ES-I3 (cell line): Measurements from ENCODE around the gene BAAT.

Source experiments
- H3K36me3 ChIP-seq: 2 replicates; pipeline ENCODE4 v1.6.1; 2013; ENCODE audit warnings: mild to moderate bottlenecking, low read length, control low read depth, moderate library complexity; ENCODE audit not compliant: insufficient read depth
- H3K4me1 ChIP-seq: 2 replicates; pipeline ENCODE4 v1.6.1; 2013; ENCODE audit warnings: mild to moderate bottlenecking, control low read depth, low read length; ENCODE audit not compliant: insufficient read depth
- H3K9ac ChIP-seq: 2 replicates; pipeline ENCODE4 v1.6.1; 2013; ENCODE audit warnings: low read depth, mild to moderate bottlenecking, low read length, moderate library complexity
- H3K9me3 ChIP-seq: 2 replicates; pipeline ENCODE4 v1.6.1; 2013; ENCODE audit warnings: mild to moderate bottlenecking, low read length, moderate library complexity; ENCODE audit not compliant: control insufficient read depth, insufficient read depth

Gene BAAT

DNA sequence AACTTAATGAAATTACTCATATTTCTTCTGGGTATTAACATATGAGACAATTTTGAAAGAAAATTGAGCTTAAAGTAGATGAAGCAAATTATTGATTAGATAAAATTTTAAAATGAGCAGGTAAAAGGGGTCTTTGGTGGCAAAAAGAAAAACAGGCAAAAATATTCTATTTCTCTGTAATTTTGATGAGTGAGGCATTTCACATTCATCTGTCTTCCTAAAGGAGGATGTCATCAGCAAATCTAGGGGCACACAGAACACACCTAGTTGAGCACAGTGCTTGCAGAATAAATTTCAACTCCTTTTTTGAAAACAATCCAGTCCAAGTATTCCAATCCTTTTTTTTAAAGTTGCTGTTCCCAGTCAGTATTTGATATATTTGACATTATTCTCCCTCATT lies 30.0 kb upstream of the BAAT start:
- peaks cover 11% of the 10 kb centered on the region for H3K9me3 ChIP-seq
- no peak overlapping the region for H3K9ac ChIP-seq
- H3K4me1 ChIP-seq: no peaks in the 10 kb centered on the region
- H3K36me3 ChIP-seq: peaks cover 3% of the 10 kb centered on the region; the same call in 1 of the 2 replicates

DNA sequence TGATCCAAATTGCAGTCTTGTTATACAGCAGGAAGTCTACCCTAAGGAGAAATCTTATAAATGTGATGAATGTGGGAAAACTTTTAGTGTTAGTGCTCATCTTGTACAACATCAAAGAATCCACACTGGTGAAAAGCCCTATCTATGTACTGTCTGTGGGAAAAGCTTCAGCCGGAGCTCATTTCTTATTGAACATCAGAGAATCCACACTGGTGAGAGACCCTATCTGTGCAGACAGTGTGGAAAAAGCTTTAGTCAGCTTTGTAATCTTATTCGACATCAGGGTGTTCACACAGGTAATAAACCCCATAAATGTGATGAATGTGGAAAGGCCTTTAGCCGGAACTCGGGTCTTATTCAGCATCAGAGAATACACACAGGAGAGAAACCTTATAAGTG lies 24.3 kb upstream of the BAAT start:
- H3K9ac ChIP-seq: no peak overlapping the region
- peaks cover 53% of the 10 kb centered on the region for H3K9me3 ChIP-seq
- peaks cover 31% of the 10 kb centered on the region for H3K36me3 ChIP-seq
- H3K4me1 ChIP-seq: no peaks in the 10 kb centered on the region

DNA sequence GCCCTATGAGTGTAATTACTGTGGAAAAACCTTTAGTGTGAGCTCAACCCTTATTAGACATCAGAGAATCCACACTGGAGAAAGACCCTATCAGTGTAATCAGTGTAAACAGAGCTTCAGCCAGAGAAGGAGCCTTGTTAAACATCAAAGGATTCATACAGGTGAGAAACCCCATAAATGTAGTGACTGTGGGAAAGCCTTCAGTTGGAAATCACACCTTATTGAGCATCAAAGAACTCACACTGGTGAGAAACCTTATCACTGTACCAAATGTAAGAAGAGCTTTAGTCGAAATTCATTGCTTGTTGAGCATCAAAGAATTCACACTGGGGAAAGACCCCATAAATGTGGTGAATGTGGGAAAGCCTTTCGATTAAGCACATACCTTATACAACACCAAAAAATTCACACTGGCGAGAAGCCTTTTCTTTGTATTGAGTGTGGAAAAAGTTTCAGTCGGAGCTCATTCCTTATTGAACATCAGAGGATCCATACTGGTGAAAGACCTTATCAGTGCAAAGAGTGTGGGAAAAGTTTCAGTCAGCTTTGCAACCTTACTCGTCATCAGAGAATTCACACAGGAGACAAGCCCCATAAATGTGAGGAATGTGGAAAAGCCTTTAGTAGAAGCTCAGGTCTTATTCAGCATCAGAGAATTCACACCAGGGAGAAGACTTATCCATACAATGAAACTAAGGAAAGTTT lies 23.7 kb upstream of the BAAT start:
- Histone ChIP-seq H3K36me3 (peaks cover 35% of the 10 kb centered on the region), H3K9me3 (peaks cover 58% of the 10 kb centered on the region)

DNA sequence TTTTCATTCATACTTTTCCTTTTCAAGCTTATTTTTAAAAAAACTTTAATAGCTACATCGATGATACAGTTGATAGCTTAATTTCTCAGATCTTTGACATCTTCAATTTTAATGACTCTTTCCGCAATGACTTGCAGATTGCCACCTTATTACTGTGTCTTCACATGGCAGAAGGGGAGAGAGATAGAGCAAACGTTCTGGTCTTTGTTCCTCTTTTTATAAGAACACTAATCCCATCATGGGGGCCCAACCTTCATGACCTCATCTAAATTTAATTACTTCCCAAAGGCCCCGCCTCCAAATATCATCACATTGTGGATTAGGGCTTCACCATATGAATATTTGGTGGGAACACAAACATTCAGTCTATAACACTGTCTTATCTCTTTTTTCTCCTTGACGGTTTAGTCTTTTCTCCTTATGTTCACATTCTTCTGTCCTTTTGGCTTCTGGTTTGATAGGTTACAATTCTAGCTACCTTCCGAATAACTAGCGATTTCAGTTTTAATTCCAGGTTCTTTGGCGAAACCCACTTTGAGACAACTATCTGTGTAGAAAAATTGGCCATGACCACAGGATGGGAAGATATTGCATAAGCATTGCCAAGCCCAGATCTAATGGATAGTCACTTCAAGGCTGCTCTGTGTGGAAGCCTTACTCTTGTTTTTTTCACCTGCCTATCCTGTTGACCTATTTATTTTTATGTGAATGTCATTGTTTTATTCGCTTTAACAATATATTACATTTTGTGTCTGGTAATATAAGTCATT lies 18.9 kb upstream of the BAAT start:
- Histone ChIP-seq H3K9me3 (peaks cover 35% of the 10 kb centered on the region), H3K36me3 (peaks cover 21% of the 10 kb centered on the region), H3K9ac (no peak overlapping the region), H3K4me1 (peaks cover 7% of the 10 kb centered on the region; the same call in 1 of the 2 replicates)

More for the DNA sequence above, 23.7 kb upstream of the BAAT start:
- Histone ChIP-seq H3K9ac (no peak overlapping the region), H3K4me1 (no peaks in the 10 kb centered on the region)

DNA sequence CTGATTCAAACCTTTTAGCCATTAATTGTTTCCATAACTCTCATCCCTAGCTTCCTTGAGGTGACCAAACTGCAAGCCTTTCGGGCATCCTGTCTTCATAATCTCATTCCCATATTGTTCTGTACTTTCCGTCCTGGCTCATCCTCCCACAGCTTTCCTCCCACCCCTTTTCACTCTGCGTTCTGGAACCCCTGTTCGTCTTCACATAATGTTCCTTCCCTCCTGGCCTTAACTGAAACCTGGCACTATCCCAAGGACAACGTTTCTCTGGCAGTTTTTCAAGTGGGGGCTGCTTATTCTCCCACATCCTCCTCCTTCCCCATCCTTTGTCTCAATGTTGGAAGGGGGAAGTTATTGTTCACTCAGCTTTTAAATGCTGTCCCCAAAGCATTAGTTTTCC lies 15.3 kb upstream of the BAAT start:
- Histone ChIP-seq H3K36me3 (peaks cover 5% of the 10 kb centered on the region; the same call in 1 of the 2 replicates), H3K9me3 (peaks cover 12% of the 10 kb centered on the region; the same call in 1 of the 2 replicates), H3K4me1 (peaks cover 7% of the 10 kb centered on the region; the same call in 1 of the 2 replicates), H3K9ac (peak overlapping the region; percentile 82; the same call in 1 of the 2 replicates)

DNA sequence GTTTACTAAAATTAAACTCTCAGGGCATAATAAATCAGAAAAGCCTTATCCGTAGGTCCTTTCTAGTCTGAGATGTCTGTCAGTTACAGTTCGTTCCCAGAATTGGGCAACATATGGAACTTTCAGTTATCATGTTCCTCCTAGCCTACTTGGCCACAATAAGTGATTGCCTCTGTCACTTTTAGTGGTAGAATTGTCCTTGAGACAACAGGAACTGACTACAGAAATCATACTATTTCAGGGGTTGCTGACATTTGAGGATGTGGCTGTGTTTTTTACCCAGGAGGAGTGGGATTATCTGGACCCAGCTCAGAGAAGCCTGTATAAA lies 14.8 kb upstream of the BAAT start:
- Histone ChIP-seq H3K9ac (peak overlapping the region; percentile 82; the same call in 1 of the 2 replicates), H3K4me1 (peaks cover 7% of the 10 kb centered on the region; the same call in 1 of the 2 replicates), H3K9me3 (peaks cover 7% of the 10 kb centered on the region; the same call in 1 of the 2 replicates), H3K36me3 (peaks cover 5% of the 10 kb centered on the region; the same call in 1 of the 2 replicates)

DNA sequence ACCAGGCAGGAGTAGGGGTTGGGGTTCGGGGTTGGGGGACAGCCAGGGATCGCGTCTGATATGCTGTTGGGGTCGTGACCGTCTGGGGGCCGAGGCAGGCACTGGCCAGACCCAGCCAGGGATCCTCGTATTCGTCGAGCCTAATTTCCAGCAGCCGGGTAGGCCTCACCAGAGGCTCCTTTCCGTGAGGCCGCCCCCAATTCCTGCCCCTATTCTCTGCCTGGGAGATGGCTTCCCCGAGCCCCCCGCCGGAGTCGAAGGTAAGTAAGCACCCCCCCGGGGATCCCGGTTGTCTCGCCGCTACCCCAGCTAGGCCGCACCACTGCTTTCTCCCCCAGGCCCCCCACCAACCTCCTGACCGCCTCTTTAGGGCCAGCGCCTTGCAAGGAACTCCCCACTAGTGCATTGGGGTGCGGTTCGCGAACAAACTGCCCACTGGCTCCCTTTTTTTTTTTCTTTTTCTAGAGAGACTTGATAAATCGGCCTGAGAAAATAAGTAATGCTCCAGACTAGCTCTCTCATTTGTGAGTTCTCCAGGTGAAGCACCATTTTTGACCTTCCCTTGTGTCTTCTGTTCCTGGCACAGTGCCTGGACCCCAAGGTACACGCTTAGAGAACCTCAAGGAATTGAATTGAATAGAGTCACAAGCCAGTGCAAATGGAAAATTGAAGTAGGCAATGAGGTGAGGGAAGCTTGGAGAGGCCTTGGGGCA lies 14.3 kb upstream of the BAAT start:
- H3K36me3 ChIP-seq: peaks cover 5% of the 10 kb centered on the region; the same call in 1 of the 2 replicates
- H3K9me3 ChIP-seq: peaks cover 10% of the 10 kb centered on the region; the same call in 1 of the 2 replicates

DNA sequence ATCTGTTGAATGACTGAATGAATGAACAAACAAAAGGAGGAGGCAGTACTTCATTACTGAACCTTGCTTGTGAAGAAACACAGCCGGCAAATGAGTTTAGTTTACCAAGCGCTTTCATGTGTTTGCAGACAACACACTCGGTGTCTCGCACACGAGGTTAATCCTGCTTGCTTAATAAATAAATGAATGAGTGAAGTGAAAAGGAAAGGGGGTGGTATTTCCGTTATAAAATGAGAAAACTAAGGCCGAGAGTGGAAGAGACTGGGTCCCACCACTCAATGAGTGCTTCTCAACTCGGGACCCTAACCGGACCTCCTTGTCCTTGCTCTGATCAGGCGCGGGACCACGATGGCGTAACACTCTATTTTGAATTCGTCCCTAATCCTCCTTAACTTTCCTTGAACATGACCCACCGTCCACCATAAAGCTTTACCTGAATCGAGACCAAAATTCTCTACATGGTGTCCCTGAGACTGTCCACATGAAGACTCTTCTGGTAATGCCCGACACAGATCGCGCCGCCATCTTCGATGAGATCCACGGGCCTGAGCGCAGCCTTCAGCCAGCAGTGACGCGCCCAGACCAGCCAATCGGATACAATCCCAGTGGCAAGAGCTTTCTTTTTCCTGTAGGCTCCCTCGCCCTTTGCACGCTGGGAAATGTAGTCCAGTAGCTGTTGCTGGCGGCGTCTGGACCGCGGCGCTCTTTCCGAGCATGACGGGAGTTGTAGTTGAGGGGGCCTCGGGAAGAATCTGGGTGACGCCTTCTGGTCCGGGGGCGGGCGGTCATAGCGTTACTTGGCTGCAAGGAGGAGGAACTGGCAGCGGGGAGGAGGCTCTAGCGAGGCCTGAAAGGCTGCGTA lies 13.5 kb upstream of the BAAT start, which contains the start of the genes MRPL50 and ZNF189:
MRPL50 (minus strand) TSS at position 551 of the 862 bp plus-strand sequence; CDS start at position 525, 26 bp downstream.
ZNF189 (plus strand) TSS at position 784 of the 862 bp plus-strand sequence. CDS start 306 bp downstream, outside the sequence.
- peak within 1 kb of the TSS; percentile 82 for H3K9ac ChIP-seq
- H3K36me3 ChIP-seq: no peaks in the 10 kb centered on the region; the same call in 1 of the 2 replicates
- peaks cover 5% of the 10 kb centered on the region; the same call in 1 of the 2 replicates for H3K9me3 ChIP-seq
- H3K4me1 ChIP-seq: peaks cover 7% of the 10 kb centered on the region; the same call in 1 of the 2 replicates

More for the DNA sequence above, 14.3 kb upstream of the BAAT start:
- Histone ChIP-seq H3K9ac (peak overlapping the region; percentile 82; the same call in 1 of the 2 replicates), H3K4me1 (peaks cover 7% of the 10 kb centered on the region; the same call in 1 of the 2 replicates)

DNA sequence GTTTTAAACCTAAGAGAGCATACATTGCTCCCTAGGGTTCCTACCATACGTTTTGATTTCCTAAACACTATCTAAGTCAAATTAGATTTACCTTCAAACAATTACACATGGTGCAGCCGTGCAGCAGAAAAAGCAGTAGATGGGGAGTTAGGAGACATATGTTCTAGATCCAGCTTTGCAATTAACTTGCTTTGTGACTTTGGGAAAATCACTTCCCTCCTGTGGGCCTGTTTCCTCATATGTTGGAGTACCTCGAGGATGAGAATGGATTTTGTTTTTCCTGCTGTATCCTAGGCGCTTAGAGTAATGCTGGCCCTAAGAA lies 12.9 kb upstream of the BAAT start:
- H3K9ac ChIP-seq: peak overlapping the region; percentile 71
- peaks cover 7% of the 10 kb centered on the region; the same call in 1 of the 2 replicates for H3K4me1 ChIP-seq
- H3K9me3 ChIP-seq: peaks cover 10% of the 10 kb centered on the region; the same call in 1 of the 2 replicates
- H3K36me3 ChIP-seq: no peaks in the 10 kb centered on the region; the same call in 1 of the 2 replicates

DNA sequence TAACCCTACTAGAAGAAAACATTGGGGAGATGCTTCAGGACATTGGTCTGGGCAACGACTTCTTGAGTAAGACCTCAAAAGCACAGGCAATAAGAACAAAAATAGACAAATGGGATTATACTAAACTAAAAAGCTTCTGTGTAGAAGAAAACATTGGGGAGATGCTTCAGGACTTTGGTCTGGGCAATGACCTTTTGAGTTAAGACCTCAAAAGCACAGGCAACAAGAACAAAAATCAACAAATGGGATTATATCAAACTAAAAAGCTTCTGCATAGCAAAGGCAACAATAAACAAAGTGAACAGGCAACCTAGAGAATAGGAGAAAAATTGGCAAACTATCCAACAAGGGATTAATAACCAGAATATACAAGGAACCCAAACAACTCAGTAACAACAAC lies 9.9 kb upstream of the BAAT start:
- no peak overlapping the region for H3K9ac ChIP-seq
- H3K9me3 ChIP-seq: peaks cover 10% of the 10 kb centered on the region; the same call in 1 of the 2 replicates
- peaks cover 3% of the 10 kb centered on the region; the same call in 1 of the 2 replicates for H3K4me1 ChIP-seq
- peaks cover 8% of the 10 kb centered on the region for H3K36me3 ChIP-seq

DNA sequence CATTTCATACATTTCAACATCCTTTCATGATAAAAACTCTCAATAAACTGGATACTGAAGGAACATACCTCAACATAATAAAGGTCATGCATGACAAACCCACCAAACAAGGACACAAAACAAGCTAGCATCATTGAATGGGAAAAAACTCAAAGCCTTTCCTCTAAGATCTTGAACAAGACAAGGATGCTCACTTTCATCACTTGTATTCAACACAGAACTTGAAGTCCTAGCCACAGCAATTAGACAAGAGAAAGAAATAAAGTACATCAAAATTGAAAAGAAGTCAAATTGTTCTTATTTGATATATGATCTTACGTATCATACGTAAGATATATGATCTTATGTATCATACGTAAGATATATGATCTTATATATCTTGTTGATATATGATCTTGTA lies 8.3 kb upstream of the BAAT start:
- peaks cover 10% of the 10 kb centered on the region for H3K36me3 ChIP-seq
- no peaks in the 10 kb centered on the region for H3K4me1 ChIP-seq
- peaks cover 10% of the 10 kb centered on the region; the same call in 1 of the 2 replicates for H3K9me3 ChIP-seq
- H3K9ac ChIP-seq: no peak overlapping the region

DNA sequence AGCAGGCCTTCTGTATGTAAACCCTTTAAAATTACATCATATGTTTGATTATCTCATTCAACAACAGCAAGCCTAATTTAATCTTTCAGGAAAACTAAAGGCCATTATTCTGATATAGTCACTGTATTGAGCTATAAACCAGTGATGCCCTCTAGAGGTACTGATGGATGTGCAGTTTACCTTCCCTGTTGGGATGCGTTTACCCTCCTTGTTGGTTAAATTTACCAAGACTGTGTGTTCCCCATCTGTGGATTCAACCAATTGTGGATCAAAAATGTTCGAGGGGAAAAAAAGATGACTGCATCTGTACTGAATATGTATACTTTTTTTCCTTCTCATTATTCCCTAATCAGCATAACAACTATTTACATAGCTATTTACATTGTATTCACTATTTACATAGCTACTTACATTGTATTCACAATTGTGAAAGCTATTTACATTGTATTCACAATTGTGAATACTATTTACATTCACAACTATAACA lies 3.7 kb upstream of the BAAT start:
- Histone ChIP-seq H3K36me3 (peaks cover 10% of the 10 kb centered on the region; the same call in 1 of the 2 replicates), H3K9me3 (peaks cover 9% of the 10 kb centered on the region; the same call in 1 of the 2 replicates), H3K4me1 (no peaks in the 10 kb centered on the region), H3K9ac (no peak overlapping the region)
